CD4-positive, alpha-beta T cell treated with Interleukin-12 subunit alpha and Interleukin-12 subunit beta, for 1 hour (primary cell): ENCODE data around the gene CNPY4.
"Not testable (repeated sequence)": the region's sequence is repeated elsewhere in the genome, so short reads cannot be mapped to it uniquely, and the experiment has no call there.

ENCODE experiments used
- DNase-seq: peaks from one replicate; pipeline ENCODE4 v3.0.0-alpha.2; 2020

Gene CNPY4

GRCh38 chr7:100122067-100122466 is 2.6 kb downstream of the CNPY4 start:
- DNase-seq: no peak

DNA sequence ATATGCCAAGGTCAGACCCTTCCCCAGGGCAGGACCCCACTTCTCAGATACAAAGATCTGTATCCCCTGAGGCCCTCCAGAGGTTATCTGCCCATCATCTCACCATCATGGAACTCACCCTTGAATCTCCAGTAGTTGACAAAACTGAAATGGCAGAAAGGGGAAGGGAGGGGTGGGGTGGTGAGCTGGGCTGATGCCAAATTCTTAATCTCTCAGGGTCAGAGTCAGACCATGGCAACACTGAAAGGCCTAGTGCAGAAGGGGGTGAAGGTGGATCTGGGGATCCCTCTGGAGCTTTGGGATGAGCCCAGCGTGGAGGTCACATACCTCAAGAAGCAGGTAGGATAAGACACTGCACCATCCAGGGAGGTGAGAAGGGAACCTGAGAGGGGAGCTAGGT is 3.1 kb downstream of the CNPY4 start:
- no peak for DNase-seq

DNA sequence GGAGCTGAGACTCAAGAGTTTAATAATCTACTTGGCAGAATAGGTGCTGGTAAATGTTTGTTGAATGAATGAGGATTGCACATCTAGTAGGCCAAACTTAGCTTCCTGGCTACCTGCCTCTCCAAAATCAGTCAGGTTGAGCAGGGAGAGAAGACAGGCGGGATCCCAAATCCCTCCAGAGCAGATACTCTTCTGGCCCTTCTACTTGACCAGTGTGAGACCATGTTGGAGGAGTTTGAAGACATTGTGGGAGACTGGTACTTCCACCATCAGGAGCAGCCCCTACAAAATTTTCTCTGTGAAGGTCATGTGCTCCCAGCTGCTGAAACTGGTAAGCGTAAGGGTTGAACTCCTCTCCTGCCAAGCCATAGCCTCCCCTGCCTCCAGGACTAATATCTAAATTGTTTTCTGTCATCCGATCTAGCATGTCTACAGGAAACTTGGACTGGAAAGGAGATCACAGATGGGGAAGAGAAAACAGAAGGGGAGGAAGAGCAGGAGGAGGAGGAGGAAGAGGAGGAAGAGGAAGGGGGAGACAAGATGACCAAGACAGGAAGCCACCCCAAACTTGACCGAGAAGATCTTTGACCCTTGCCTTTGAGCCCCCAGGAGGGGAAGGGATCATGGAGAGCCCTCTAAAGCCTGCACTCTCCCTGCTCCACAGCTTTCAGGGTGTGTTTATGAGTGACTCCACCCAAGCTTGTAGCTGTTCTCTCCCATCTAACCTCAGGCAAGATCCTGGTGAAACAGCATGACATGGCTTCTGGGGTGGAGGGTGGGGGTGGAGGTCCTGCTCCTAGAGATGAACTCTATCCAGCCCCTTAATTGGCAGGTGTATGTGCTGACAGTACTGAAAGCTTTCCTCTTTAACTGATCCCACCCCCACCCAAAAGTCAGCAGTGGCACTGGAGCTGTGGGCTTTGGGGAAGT is 5.1 kb downstream of the CNPY4 start:
- DNase-seq: no peak

- no peak for DNase-seq
These were observed 7.0 kb downstream of the CNPY4 start for GRCh38 chr7:100126239-100126930.

DNA sequence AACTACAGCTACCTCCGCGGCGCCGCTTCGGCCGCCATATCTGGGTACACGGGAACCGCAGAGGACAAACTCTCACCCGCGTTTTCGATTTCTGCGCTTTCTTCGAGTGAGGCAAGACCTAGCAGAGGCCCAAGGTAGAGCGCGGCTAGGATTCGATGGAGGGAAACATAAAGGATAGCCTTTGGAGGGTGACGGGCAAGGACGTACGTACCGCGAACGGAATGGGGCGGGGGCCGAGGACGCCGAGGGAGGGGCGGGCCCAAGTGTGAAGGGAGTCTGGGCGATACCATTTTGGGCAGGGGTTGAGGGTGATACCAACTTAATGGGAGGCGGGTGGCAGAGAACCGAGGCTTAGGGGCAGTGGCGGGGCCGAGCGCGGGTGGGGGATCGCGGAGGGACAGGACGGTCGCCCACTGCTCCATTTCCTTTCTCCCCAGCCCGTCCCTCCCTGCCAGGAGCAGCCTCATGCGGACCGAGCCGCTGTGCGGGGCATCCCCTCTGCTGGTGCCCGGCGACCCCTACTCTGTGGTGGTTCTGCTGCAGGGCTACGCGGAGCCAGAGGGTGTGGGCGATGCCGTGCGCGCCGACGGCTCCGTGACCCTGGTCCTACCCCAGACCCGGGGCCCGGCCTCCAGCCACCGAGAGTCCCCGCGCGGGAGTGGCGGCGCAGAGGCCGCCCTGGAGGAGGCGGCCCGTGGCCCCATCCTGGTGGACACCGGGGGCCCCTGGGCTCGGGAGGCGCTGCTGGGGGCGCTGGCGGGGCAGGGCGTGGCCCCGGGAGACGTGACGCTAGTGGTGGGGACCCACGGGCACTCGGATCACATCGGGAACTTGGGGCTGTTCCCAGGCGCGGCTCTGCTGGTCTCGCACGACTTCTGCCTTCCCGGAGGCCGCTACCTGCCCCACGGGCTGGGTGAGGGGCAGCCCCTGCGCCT is 7.8 kb downstream of the CNPY4 start, which contains the start of gene MBLAC1:
MBLAC1 (plus strand) TSS at position 37 of the 935 bp plus-strand sequence; CDS start at position 466, 429 bp downstream.
- peak; percentile 94 for DNase-seq

GRCh38 chr7:100127866-100128636 is 8.6 kb downstream of the CNPY4 start:
- DNase-seq: no peak

GRCh38 chr7:100128637-100128963 is 9.2 kb downstream of the CNPY4 start:
- DNase-seq: no peak

DNA sequence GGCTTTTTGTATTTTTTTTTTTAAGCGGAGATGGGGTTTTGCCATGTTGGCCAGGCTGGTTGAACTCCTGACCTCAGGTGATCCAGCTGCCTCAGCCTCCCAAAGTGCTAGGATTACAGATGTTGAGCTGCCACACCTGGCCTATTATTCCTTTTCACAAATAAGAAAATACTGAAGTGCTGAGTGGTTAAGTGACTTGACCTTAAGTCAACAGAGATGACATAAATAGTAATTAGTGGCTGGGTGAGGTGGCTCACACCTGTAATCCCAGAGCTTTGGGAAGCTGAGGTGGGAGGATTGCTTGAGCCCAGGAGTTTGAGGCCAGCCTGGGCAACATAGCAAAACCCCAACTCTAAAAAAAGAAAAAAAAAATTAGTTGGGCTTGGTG is 10.8 kb downstream of the CNPY4 start:
- not testable (repeated sequence) for DNase-seq

DNA sequence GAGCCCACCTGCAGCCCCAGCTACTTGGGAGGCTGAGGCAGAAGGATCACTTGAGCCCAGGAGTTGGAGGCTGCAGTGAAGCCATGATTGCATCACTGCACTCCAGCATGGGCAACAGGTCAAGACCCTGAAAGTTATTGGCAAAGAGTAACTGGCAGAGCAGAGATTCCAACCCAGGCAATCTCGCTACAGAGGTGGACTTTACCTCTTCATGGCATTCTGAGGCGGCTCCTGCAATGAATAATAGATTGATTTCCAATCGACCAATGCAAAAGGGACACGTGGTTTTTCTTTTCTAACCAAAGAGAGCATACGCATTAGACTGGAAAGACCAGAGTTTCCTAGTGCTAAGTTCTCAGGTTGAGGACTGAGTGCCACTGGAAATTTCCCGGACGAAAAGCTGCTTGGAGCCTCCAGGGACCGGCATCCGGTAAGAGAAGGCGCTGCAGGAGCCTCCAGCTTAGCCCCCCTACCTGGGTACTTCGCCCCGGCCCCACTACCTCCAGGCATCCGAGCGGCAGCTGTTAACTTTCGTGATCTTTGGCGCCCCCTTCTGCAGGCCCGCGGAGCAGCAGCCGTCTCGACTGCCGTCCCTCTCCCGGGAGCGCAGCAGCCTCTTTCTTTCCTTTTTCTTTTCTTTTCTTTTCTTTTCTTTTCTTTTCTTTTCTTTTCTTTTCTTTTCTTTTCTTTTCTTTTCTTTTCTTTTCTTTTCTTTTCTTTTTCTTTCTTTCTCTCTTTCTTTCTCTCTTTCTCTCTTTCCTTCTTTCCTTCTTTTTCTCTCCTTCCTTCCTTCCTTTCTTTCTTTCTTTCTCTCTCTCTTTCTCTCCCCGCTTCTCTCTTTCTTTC is 11.4 kb downstream of the CNPY4 start:
- peak; percentile 85 for DNase-seq

DNA sequence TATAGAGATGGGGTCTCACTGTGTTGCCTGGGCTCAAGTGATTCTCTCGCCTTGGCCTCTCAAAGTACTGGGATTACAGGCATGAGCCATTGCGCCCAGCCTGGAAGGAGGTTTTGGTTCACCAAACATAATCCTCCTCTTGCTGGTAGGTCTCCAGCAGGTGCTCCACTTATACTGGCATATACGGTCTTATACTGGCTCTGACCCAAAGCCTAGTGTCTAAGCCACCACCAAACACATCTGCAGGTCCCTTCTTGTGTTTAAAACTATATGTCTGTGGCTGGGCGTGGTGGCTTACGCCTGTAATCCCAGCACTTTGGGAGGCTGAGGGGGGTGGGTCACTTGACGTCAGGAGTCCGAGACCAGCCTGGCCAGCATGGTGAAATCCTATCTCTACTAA is 12.7 kb downstream of the CNPY4 start:
- DNase-seq: no peak

DNA sequence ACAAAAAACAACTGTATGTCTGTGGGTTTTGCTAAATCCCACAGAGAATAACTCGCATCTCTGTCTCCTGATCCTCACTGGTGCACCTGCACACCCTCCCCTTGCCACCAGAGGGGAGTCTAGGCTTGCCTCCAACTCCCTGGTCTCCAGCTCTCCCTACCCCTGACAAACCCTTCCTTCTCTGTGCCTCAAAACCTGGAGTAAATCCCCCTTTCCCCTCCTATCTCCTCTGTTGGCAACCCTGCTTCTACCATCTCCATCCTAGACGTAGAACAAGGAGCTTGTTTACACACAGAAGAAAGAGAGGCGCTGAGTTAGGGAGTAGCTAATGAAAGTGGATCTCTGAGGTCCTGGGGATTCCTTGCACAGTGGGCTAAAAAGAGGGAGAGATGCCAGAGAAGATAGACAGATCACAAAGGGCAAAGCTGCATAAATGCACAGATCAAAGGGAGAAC is 13.3 kb downstream of the CNPY4 start:
- DNase-seq: peak; percentile 76

GRCh38 chr7:100137851-100138760 is 18.7 kb downstream of the CNPY4 start:
- no peak for DNase-seq

GRCh38 chr7:100141555-100141949 is 22.1 kb downstream of the CNPY4 start:
- no peak for DNase-seq

DNA sequence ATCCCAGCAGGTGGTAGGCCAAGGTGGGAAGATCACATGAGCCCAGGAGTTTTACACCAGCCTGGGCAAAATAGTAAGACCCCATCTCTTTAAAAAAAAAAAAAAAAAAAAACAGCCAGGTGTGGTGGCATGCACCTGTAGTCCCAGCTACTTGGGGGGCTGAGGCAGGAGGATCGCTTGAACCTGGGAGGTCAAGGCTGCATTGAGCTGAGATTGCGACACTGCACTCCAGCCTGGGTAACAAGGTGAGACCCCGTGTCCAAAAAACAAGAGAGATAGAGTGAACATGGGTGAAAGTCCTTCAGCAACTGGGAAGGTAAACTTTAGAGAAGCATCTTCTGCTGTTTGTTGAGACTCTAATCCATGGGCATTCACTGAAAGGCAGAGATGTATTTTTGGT is 23.0 kb downstream of the CNPY4 start:
- DNase-seq: no peak

- DNase-seq: not testable (repeated sequence)
These were observed 26.9 kb downstream of the CNPY4 start for GRCh38 chr7:100146350-100146749.

DNA sequence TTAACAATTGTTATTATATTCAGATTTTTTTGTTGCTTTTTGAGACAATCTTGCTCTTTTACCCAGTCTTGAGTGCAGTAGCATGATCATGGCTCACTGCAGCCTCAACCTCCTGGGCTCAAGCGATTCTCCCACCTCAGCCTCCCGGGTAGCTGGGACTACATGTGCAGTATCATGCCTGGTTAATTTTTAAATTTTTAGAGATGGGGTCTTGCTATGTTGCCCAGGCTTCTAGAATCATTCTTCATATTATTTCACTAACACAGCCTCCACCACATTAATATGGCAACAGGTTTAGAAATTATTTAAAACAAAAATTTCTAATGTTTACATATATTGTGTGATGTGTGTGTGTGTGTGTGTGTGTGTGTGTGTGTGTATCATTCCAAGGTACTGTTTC is 27.8 kb downstream of the CNPY4 start:
- no peak for DNase-seq

DNA sequence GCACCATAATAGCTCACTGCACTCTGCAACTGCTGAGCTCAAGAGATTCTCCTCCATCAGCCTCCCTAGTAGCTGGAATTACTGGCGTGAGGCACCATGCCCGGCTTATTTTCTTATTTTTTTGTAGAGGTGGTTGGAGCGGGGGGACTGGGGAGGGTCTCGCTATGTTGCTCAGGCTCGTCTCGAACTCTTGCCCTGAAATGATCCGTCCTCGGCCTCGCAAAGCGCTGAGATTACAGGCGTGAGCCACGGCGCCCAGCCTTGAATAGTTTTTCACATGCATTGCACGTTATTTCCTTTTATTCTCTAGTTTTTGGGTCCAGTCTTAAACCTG is 28.8 kb downstream of the CNPY4 start:
- no peak for DNase-seq

GRCh38 chr7:100148559-100149328 is 29.3 kb downstream of the CNPY4 start, which contains the start of gene LAMTOR4:
TSS of gene LAMTOR4 (plus strand) at chr7:100148918. CDS start at chr7:100148973, 55 bp downstream.
- DNase-seq: peak; percentile 99

- DNase-seq: no peak
These were observed 33.0 kb downstream of the CNPY4 start for GRCh38 chr7:100152404-100152803.
